H1 (cell line): ENCODE measurements around the gene IGFBP4. TPM values are rescaled to one million over a fixed set of nuclear protein-coding genes. Genes with fewer than 3 reads are reported as not detected.

Source experiments
- CTCF ChIA-PET: fragments of 300-600 bp; sonication (Branson Sonifier 250); formaldehyde crosslinking; loops from one replicate; lab custom pipeline; 2021; ENCODE audit not compliant: partially characterized antibody; lab: Charles Lee
- POLR2A ChIA-PET: fragments of 300-600 bp; sonication (Branson Sonifier 250); formaldehyde crosslinking; loops from one replicate; lab custom pipeline; 2021; ENCODE audit warnings: inconsistent platforms; ENCODE audit not compliant: partially characterized antibody; lab: Charles Lee
- DNase-seq, 2 experiments: peaks; one replicate each; pipeline versions ENCODE4 v3.0.0 to v3.0.0-alpha.2; 2010 to 2022; ENCODE audit warnings: low spot score in 2 of 2, low read depth in 1 of 2, mixed read lengths in 1 of 2
- FAIRE-seq: peaks from 2 replicates; lab custom pipeline; 2011; peaks lifted over from hg19 to GRCh38; lab: Jason Lieb, UNC
- H2AFZ ChIP-seq: 2 replicates; pipeline ENCODE4 v1.8.1; 2012; ENCODE audit warnings: low read length, inconsistent platforms
- H2AK5ac ChIP-seq: 2 replicates; pipeline ENCODE4 v1.6.1; 2013; ENCODE audit warnings: low read depth, low read length
- H2BK120ac ChIP-seq: replicated peaks from 2 replicates; pipeline ENCODE3; 2013; ENCODE audit warnings: low read depth, low read length, inconsistent platforms
- H2BK12ac ChIP-seq: 2 replicates; pipeline ENCODE4 v1.6.1; 2013; ENCODE audit warnings: low read depth, low read length
- H2BK15ac ChIP-seq: 2 replicates; pipeline ENCODE4 v1.6.1; 2013; ENCODE audit warnings: low read length
- H2BK20ac ChIP-seq: 2 replicates; pipeline ENCODE4 v1.6.1; 2013; ENCODE audit warnings: low read length
- H2BK5ac ChIP-seq: 2 replicates; pipeline ENCODE4 v1.6.1; 2013; ENCODE audit warnings: low read depth, low read length
- H3K14ac ChIP-seq: 2 replicates; pipeline ENCODE4 v1.6.1; 2013; ENCODE audit warnings: inconsistent platforms; ENCODE audit not compliant: insufficient read length
- H3K18ac ChIP-seq: 2 replicates; pipeline ENCODE4 v1.6.1; 2013; ENCODE audit warnings: low read length; ENCODE audit errors: extremely low read depth
- H3K23ac ChIP-seq: 2 replicates; pipeline ENCODE4 v1.6.1; 2013; ENCODE audit warnings: inconsistent platforms; ENCODE audit not compliant: insufficient read length
- H3K23me2 ChIP-seq: 2 replicates; pipeline ENCODE4 v1.6.1; 2013; ENCODE audit warnings: low read depth, low read length
- H3K27ac ChIP-seq: 2 replicates; pipeline ENCODE4 v1.6.1; 2011; ENCODE audit warnings: low read depth, low read length, inconsistent platforms
- H3K27me3 ChIP-seq, 4 experiments: replicated peaks in 1 of 4; 1 replicate in 1 of 4; 2 replicates in 3 of 4; pipeline versions ENCODE4 v1.6.1 to v1.8.1; 2011 to 2013; ENCODE audit warnings: low read length in 3 of 4, mild to moderate bottlenecking in 3 of 4, inconsistent platforms in 2 of 4, mixed read lengths in 2 of 4, moderate library complexity in 1 of 4; ENCODE audit not compliant: control insufficient read depth in 3 of 4, insufficient read depth in 3 of 4; ENCODE audit errors: extremely low read depth in 1 of 4
- H3K36me3 ChIP-seq, 4 experiments: 2 replicates each; pipeline versions ENCODE4 v1.6.1 to v1.8.1; 2011 to 2013; ENCODE audit warnings: mild to moderate bottlenecking in 4 of 4, low read length in 3 of 4, moderate library complexity in 2 of 4, control low read depth in 1 of 4, inconsistent platforms in 1 of 4; ENCODE audit not compliant: insufficient read depth in 4 of 4, control insufficient read depth in 2 of 4
- H3K4ac ChIP-seq: replicated peaks from 2 replicates; pipeline ENCODE3; 2013; ENCODE audit warnings: low read length, low read depth, mixed read lengths, inconsistent platforms; ENCODE audit not compliant: insufficient read length
- H3K4me1 ChIP-seq, 4 experiments: replicated peaks in 1 of 4; 1 replicate in 1 of 4; 2 replicates in 3 of 4; pipeline versions ENCODE4 v1.6.1 to v1.8.1; 2011 to 2013; ENCODE audit warnings: low read length in 3 of 4, inconsistent platforms in 2 of 4, mixed read lengths in 1 of 4; ENCODE audit not compliant: insufficient read depth in 4 of 4, control insufficient read depth in 3 of 4
- H3K4me2 ChIP-seq, 2 experiments: 2 replicates each; pipeline versions ENCODE4 v1.6.1 to v1.8.1; 2011 to 2013; ENCODE audit warnings: low read depth in 2 of 2, low read length in 2 of 2, control low read depth in 1 of 2, inconsistent platforms in 1 of 2, mild to moderate bottlenecking in 1 of 2; ENCODE audit not compliant: insufficient read depth in 1 of 2
- H3K4me3 ChIP-seq, 4 experiments: fragments of 200-600, 300-600 bp in 1 of 4; sonication (generic), shearing (Covaris generic), sonication (Bioruptor Twin) in 1 of 4; 2 replicates each; pipeline versions ENCODE4 v1.5.1 to v1.8.1; 2011 to 2016; ENCODE audit warnings: low read length in 4 of 4, low read depth in 3 of 4, control low read depth in 2 of 4, inconsistent platforms in 2 of 4, mild to moderate bottlenecking in 2 of 4, mixed read lengths in 1 of 4, moderate library complexity in 1 of 4; ENCODE audit not compliant: insufficient read depth in 2 of 4; ENCODE audit errors: extremely low read depth in 1 of 4
- H3K56ac ChIP-seq: replicated peaks from 2 replicates; pipeline ENCODE3; 2013; ENCODE audit warnings: low read depth, mild to moderate bottlenecking, mixed read lengths, low read length, inconsistent platforms; ENCODE audit not compliant: insufficient read length
- H3K79me1 ChIP-seq: 2 replicates; pipeline ENCODE4 v1.6.1; 2013; ENCODE audit warnings: low read depth, low read length, control low read depth
- H3K79me2 ChIP-seq, 2 experiments: 2 replicates each; pipeline versions ENCODE4 v1.6.1 to v1.8.1; 2012 to 2013; ENCODE audit warnings: low read length in 2 of 2, mild to moderate bottlenecking in 2 of 2, inconsistent platforms in 1 of 2; ENCODE audit not compliant: insufficient read depth in 2 of 2, control insufficient read depth in 1 of 2
- H3K9ac ChIP-seq, 4 experiments: replicated peaks in 1 of 4; 1 replicate in 1 of 4; 2 replicates in 3 of 4; pipeline versions ENCODE4 v1.6.1 to v1.8.1; 2011 to 2013; ENCODE audit warnings: low read depth in 3 of 4, low read length in 3 of 4, control low read depth in 2 of 4, mild to moderate bottlenecking in 2 of 4, moderate library complexity in 2 of 4, inconsistent platforms in 1 of 4; ENCODE audit errors: extremely low read depth in 1 of 4
- H3K9me3 ChIP-seq, 2 experiments: 2 replicates each; pipeline versions ENCODE4 v1.6.1 to v1.8.1; 2012 to 2013; ENCODE audit warnings: mild to moderate bottlenecking in 2 of 2, moderate library complexity in 2 of 2, control low read depth in 1 of 2, inconsistent platforms in 1 of 2, low read depth in 1 of 2, low read length in 1 of 2, mixed read lengths in 1 of 2; ENCODE audit not compliant: insufficient read depth in 2 of 2
- H4K20me1 ChIP-seq, 2 experiments: replicated peaks in 1 of 2; 2 replicates each; pipeline versions ENCODE3 to v1.8.1; 2011 to 2013; ENCODE audit warnings: inconsistent platforms in 2 of 2, low read length in 2 of 2, mild to moderate bottlenecking in 1 of 2; ENCODE audit not compliant: insufficient read depth in 2 of 2, control insufficient read depth in 1 of 2
- H4K5ac ChIP-seq: 2 replicates; pipeline ENCODE4 v1.6.1; 2013; ENCODE audit warnings: low read length, low read depth, mixed read lengths, inconsistent platforms; ENCODE audit not compliant: insufficient read length
- H4K8ac ChIP-seq: 2 replicates; pipeline ENCODE4 v1.8.0; 2013; ENCODE audit warnings: mild to moderate bottlenecking, moderate library complexity, low read length, inconsistent platforms; ENCODE audit not compliant: insufficient read depth; ENCODE audit errors: extremely low read depth
- H4K91ac ChIP-seq: replicated peaks from 2 replicates; pipeline ENCODE3; 2013; ENCODE audit warnings: low read length, mixed read lengths, inconsistent platforms; ENCODE audit not compliant: insufficient read length
- CTCF ChIP-seq, 3 experiments: IDR thresholded peaks; 1 replicate in 2 of 3; 2 replicates in 1 of 3; pipeline versions ENCODE4 v1.5.1 to v1.6.1; 2011; ENCODE audit warnings: low read length in 3 of 3, mild to moderate bottlenecking in 3 of 3, inconsistent platforms in 2 of 3, low read depth in 1 of 3, moderate library complexity in 1 of 3; ENCODE audit not compliant: insufficient read depth in 1 of 3; ENCODE audit errors: control extremely low read depth in 1 of 3
- EP300 ChIP-seq, 2 experiments: IDR thresholded peaks; 1 replicate in 1 of 2; 2 replicates in 1 of 2; pipeline ENCODE4 v1.6.1; 2011 to 2012; ENCODE audit warnings: low read depth in 2 of 2, low read length in 2 of 2, mild to moderate bottlenecking in 2 of 2, borderline replicate concordance in 1 of 2, inconsistent platforms in 1 of 2, moderate library complexity in 1 of 2
- GABPA ChIP-seq: IDR thresholded peaks from 2 replicates; pipeline ENCODE4 v1.6.1; 2011; ENCODE audit warnings: mild to moderate bottlenecking, low read length, moderate library complexity, borderline replicate concordance; ENCODE audit not compliant: insufficient read depth
- PHF8 ChIP-seq: fragments of 200-600 bp; sonication (generic); conservative IDR thresholded peaks from 2 replicates; pipeline ENCODE4 v1.7.1; 2012; ENCODE audit warnings: low read depth, mild to moderate bottlenecking, inconsistent platforms, low read length, moderate library complexity
- RFX5 ChIP-seq: IDR thresholded peaks from 2 replicates; pipeline ENCODE4 v1.6.1; 2011; ENCODE audit warnings: low read depth, low read length, improper control_type of control experiment, borderline replicate concordance
- WGBS, 2 experiments: shearing (Covaris generic) in 1 of 2; methylation state at CpG; one replicate each; pipeline versions ENCODE4 v1.1.6 to v1.1.7; 2013 to 2015; ENCODE audit warnings: low lambda C conversion rate in 2 of 2, mixed read lengths in 2 of 2, inconsistent platforms in 1 of 2, low coverage in 1 of 2, missing lambda C conversion rate in 1 of 2; ENCODE audit not compliant: insufficient replicate concordance in 2 of 2, insufficient coverage in 1 of 2, insufficient read length in 1 of 2; ENCODE audit errors: extremely low coverage in 1 of 2, missing lambda C conversion rate in 1 of 2; 5-methylcytosine and 5-hydroxymethylcytosine counted together
- polyA plus RNA-seq, 7 experiments: library from polyadenylated mRNA; depleted of rRNA in 3 of 7; stranded (reverse) in 5 of 7; unstranded in 2 of 7; fragments of >200 nt in 5 of 7; fragments of 200-250 nt in 2 of 7; gene quantifications; 1 replicate in 5 of 7; 2 replicates in 1 of 7; 4 replicates in 1 of 7; pipeline versions ENCODE4 v1.2.1 to v1.2.3, GENCODE V29; 2011 to 2013; ENCODE audit warnings: missing spikeins in 2 of 7, mixed read lengths in 2 of 7
- total RNA-seq: library from RNA; stranded (reverse); fragmentation: NEBNext Ultra II Directional; extraction: Animal tissue kit (Norgen Biotek cat#: 25700); gene quantifications from 2 replicates; pipeline ENCODE4 v1.2.1, GENCODE V29; 2021

Gene IGFBP4
- total and polyA plus RNA-seq, 2 of the 8 experiments (the other 6 are each of a cell fraction or from before 2014, with no cell fraction given), result 85.5 to 105 TPM

DNA sequence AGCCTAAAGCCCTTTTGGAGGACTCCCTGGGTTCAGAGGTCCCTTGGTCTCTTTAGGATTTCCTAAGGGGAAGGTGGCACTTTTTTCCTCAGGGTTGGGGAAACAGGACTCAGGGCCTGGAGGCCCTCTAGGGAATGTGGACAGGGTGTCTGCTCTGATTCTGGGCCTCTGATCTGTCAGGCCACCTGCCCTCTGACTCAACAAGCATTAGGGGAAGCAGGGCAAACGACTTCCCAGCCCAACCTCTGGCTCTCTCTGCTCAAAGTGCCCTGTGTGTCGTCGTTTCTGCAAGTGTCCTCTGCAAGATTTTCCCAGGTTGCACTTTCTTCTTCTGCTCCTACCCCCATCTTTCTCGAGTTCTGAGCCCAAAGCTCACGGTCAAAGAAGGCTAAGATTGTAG, 6.6 kb upstream of the IGFBP4 start:
- Histone ChIP-seq H3K9me3 (no peaks in the 10 kb centered on the region), H3K56ac (no peak overlapping the region), H2BK5ac (no peak overlapping the region), H3K4me2 (no peak overlapping the region), H3K18ac (no peak overlapping the region), H2AK5ac (no peak overlapping the region), H4K20me1 (no peaks in the 10 kb centered on the region), H3K4me3 (no peak overlapping the region), H2AFZ (no peak overlapping the region), H3K27ac (no peak overlapping the region), H4K91ac (no peak overlapping the region), H3K79me2 (no peaks in the 10 kb centered on the region), H3K4ac (no peak overlapping the region), H3K9ac (no peak overlapping the region), H3K23ac (no peak overlapping the region), H2BK15ac (no peak overlapping the region), H2BK120ac (no peak overlapping the region), H3K79me1 (no peaks in the 10 kb centered on the region), H3K36me3 (no peaks in the 10 kb centered on the region), H4K5ac (no peak overlapping the region), H2BK20ac (no peak overlapping the region), H3K23me2 (no peaks in the 10 kb centered on the region; the same call in 1 of the 2 replicates), H3K27me3 (no peaks in the 10 kb centered on the region), H3K14ac (no peak overlapping the region), H2BK12ac (no peak overlapping the region), H3K4me1 (peaks cover 0 to 3% (median 2%) of the 10 kb centered on the region in 4 experiments; a peak in 4 of 7 replicates), H4K8ac (no peak overlapping the region)
- FAIRE-seq, result no peak
- 80% methylated on average over 5 of the region's 5 CpGs; no CpG with 5 or more reads in 1 of the 2 experiments for WGBS, 2 experiments
- CTCF ChIA-PET, result interaction anchor here (0.9 to 28.2 kb wide), 7 partner anchors 16 to 128 kb away, joined by 3 to 739 read pairs (median 3); partner anchors contain the start of gene CCR7
- no peak for TF ChIP-seq EP300 (IDR thresholded peaks at IDR 0.05; ENCODE audit: borderline replicate concordance in 1 of 2, low read depth in 2 of 2, low read length in 2 of 2)
- TF ChIP-seq GABPA, result no peak
- no peak for TF ChIP-seq CTCF (IDR thresholded peaks at IDR 0.05; ENCODE audit: control extremely low read depth in 1 of 3, insufficient read depth in 1 of 3, low read depth in 1 of 3, low read length in 3 of 3)
- TF ChIP-seq RFX5, result no peak
- TF ChIP-seq PHF8, result no peak
- POLR2A ChIA-PET, result interaction anchor here (1.3 kb wide), 1 partner anchor 19 kb away, joined by 5 read pairs; the partner anchor contains the start of gene TOP2A
- DNase-seq, result no peak
